Vagina (tissue), 2 donors: ENCODE data around the gene SLC2A11. TPM values are rescaled to one million over a fixed set of nuclear protein-coding genes. Genes with fewer than 3 reads are reported as not detected.

Experiments used
- DNase-seq, 2 donors: peaks; one replicate each; pipeline ENCODE4 v3.0.0-alpha.2; 2017; ENCODE audit errors: extremely low spot score in 2 of 2
- H3K27ac ChIP-seq: fragments of 200-600 bp; sonication (generic); one replicate; pipeline ENCODE4 v1.5.1; 2019
- H3K27me3 ChIP-seq: fragments of 200-600 bp; sonication (generic); one replicate; pipeline ENCODE4 v1.5.1; 2019
- H3K36me3 ChIP-seq, 2 donors: fragments of 200-600 bp; sonication (generic); one replicate each; pipeline ENCODE4 v1.5.1; 2017 to 2019
- H3K4me1 ChIP-seq: fragments of 200-600 bp; sonication (generic); one replicate; pipeline ENCODE4 v1.5.1; 2019
- H3K4me3 ChIP-seq, 2 donors: fragments of 200-600 bp; sonication (generic); 1 replicate in 1 of 2; 2 replicates in 1 of 2; pipeline ENCODE4 v1.5.1; 2016 to 2019
- H3K9me3 ChIP-seq: fragments of 200-600 bp; sonication (generic); one replicate; pipeline ENCODE4 v1.5.1; 2019
- POLR2A ChIP-seq, 2 donors: fragments of 450-650 bp; IDR thresholded peaks; one replicate each; pipeline ENCODE4 v1.6.1; 2017; ENCODE audit warnings: antibody characterized with exemption in 2 of 2, mild to moderate bottlenecking in 2 of 2, moderate library complexity in 2 of 2
- POLR2AphosphoS5 ChIP-seq, 2 donors: sonication (generic); formaldehyde crosslinking; IDR thresholded peaks; one replicate each; pipeline ENCODE4 v1.9.0; 2017; ENCODE audit warnings: antibody characterized with exemption in 2 of 2, mild to moderate bottlenecking in 2 of 2, low read depth in 1 of 2; ENCODE audit not compliant: insufficient read depth in 1 of 2
- intact Hi-C: fragments of 100-400 bp; cut with DNase I; formaldehyde crosslinking; loops from one replicate; pipeline ENCODE4 v1.15.1; 2023
- total RNA-seq: library from RNA; depleted of rRNA; stranded (reverse); fragments of >200 nt; gene quantifications from one replicate; pipeline ENCODE4 v1.2.3, GENCODE V29; 2016
- TF ChIP-seq, protein P1 (sequence below), 3 experiments: fragments of 450-650 bp in 2 of 3; fragments of 200-600 bp in 1 of 3; sonication (generic) in 1 of 3; IDR thresholded peaks; one replicate each; pipeline ENCODE4 v1.5.1; 2017 to 2019; ENCODE audit warnings: antibody characterized with exemption in 3 of 3, mild to moderate bottlenecking in 2 of 3, moderate library complexity in 2 of 3

SLC2A11 gene
- total RNA-seq, 1 donor from 2014 or later: 4.9 TPM

GRCh38 chr22:23842599-23842998 is 15.1 kb upstream of the SLC2A11 start:
- Histone ChIP-seq H3K27me3 (no peaks in the 10 kb centered on the region), H3K27ac (no peak overlapping the region), H3K36me3 (no peaks in the 10 kb centered on the region), H3K4me3 (no peak overlapping the region), H3K9me3 (no peaks in the 10 kb centered on the region), H3K4me1 (peaks cover 56% of the 10 kb centered on the region)
- no peak for TF ChIP-seq POLR2A (IDR thresholded peaks at IDR 0.05)
- TF ChIP-seq POLR2AphosphoS5 (IDR thresholded peaks at IDR 0.05; ENCODE audit: insufficient read depth in 1 of 2, low read depth in 1 of 2): no peak
- TF ChIP-seq, protein P1, sequence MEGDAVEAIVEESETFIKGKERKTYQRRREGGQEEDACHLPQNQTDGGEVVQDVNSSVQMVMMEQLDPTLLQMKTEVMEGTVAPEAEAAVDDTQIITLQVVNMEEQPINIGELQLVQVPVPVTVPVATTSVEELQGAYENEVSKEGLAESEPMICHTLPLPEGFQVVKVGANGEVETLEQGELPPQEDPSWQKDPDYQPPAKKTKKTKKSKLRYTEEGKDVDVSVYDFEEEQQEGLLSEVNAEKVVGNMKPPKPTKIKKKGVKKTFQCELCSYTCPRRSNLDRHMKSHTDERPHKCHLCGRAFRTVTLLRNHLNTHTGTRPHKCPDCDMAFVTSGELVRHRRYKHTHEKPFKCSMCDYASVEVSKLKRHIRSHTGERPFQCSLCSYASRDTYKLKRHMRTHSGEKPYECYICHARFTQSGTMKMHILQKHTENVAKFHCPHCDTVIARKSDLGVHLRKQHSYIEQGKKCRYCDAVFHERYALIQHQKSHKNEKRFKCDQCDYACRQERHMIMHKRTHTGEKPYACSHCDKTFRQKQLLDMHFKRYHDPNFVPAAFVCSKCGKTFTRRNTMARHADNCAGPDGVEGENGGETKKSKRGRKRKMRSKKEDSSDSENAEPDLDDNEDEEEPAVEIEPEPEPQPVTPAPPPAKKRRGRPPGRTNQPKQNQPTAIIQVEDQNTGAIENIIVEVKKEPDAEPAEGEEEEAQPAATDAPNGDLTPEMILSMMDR (IDR thresholded peaks at IDR 0.05): no peak
- intact Hi-C loops: loop anchor here (10.0 kb wide), 1 partner anchor 288 kb away; no protein-coding TSS in a partner anchor
- DNase-seq: no peak

DNA sequence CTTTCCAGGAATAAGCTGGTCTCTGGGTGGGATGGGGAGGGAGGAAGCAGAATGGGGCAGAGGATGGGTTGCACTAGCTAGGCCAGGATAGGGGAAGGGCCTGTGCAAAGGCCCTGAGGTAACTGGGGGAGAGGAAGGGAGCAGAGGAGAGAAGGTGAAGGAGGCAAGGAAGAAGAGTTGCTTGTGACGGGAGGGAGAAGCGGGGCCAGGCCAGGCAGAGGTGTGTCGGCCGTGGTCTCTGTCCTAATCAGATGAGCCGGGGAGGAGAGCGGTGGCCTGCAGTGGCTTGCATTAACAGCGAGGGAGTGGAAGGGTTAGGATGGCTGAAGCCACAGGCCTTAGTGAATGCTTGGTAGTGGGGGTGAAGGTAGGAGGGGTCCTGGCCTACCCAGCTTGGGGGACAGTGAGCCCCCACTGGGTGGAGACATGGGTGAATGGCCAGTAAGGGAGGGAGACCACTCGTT is 12.9 kb upstream of the SLC2A11 start:
- Histone ChIP-seq H3K4me3 (no peak overlapping the region), H3K4me1 (peaks cover 46% of the 10 kb centered on the region), H3K27me3 (no peaks in the 10 kb centered on the region), H3K9me3 (no peaks in the 10 kb centered on the region), H3K27ac (peak overlapping the region; percentile 30), H3K36me3 (no peaks in the 10 kb centered on the region)
- intact Hi-C loops: loop anchor here (5.0 to 10.0 kb wide), 2 partner anchors 77 to 290 kb away; partner anchors contain the start of gene CHCHD10
- TF ChIP-seq POLR2AphosphoS5 (IDR thresholded peaks at IDR 0.05; ENCODE audit: insufficient read depth in 1 of 2, low read depth in 1 of 2) (no peak), POLR2A (IDR thresholded peaks at IDR 0.05) (no peak)
- TF ChIP-seq, protein P1 (IDR thresholded peaks at IDR 0.05): no peak
- DNase-seq: no peak

- Histone ChIP-seq H3K4me1 (peaks cover 47% of the 10 kb centered on the region), H3K36me3 (no peaks in the 10 kb centered on the region), H3K4me3 (no peak overlapping the region), H3K27ac (peak overlapping the region; percentile 30), H3K27me3 (no peaks in the 10 kb centered on the region), H3K9me3 (no peaks in the 10 kb centered on the region)
- no peak for DNase-seq
- intact Hi-C loops: loop anchor here (5.0 to 10.0 kb wide), 2 partner anchors 78 to 291 kb away; partner anchors contain the start of gene CHCHD10
- TF ChIP-seq, protein P1 (IDR thresholded peaks at IDR 0.05): no peak
- TF ChIP-seq POLR2A (IDR thresholded peaks at IDR 0.05) (no peak), POLR2AphosphoS5 (IDR thresholded peaks at IDR 0.05; ENCODE audit: insufficient read depth in 1 of 2, low read depth in 1 of 2) (no peak)
Measured at GRCh38 chr22:23845265-23846080, 12.2 kb upstream of the SLC2A11 start.

- Histone ChIP-seq H3K9me3 (no peaks in the 10 kb centered on the region), H3K36me3 (no peaks in the 10 kb centered on the region), H3K4me1 (peaks cover 47% of the 10 kb centered on the region), H3K27ac (peak overlapping the region; percentile 30), H3K27me3 (no peaks in the 10 kb centered on the region), H3K4me3 (no peak overlapping the region)
- intact Hi-C loops: loop anchor here (5.0 to 10.0 kb wide), 2 partner anchors 79 to 291 kb away; partner anchors contain the start of gene CHCHD10
- no peak for DNase-seq
- TF ChIP-seq POLR2A (IDR thresholded peaks at IDR 0.05) (no peak), POLR2AphosphoS5 (IDR thresholded peaks at IDR 0.05; ENCODE audit: insufficient read depth in 1 of 2, low read depth in 1 of 2) (no peak)
- TF ChIP-seq, protein P1 (IDR thresholded peaks at IDR 0.05): no peak
Measured at GRCh38 chr22:23846081-23846469, 11.6 kb upstream of the SLC2A11 start.
